Measurements from ENCODE around the gene ADGRV1. TPM values are rescaled to one million over a fixed set of nuclear protein-coding genes. Genes with fewer than 3 reads are reported as not detected.

Gene ADGRV1
- total RNA-seq, 4 donors from 2014 or later: 0.08 to 0.87 (median 0.41) TPM

GRCh38 chr5:91126448-91126847 is 567.9 kb downstream of the ADGRV1 start:
- no peak for TF ChIP-seq POLR2A (IDR thresholded peaks at IDR 0.05)
- TF ChIP-seq POLR2AphosphoS5 (IDR thresholded peaks at IDR 0.05): peak; percentile 97
- no peak for TF ChIP-seq EP300 (IDR thresholded peaks at IDR 0.05)
- ATAC-seq: peak; percentile 66
- Histone ChIP-seq H3K4me1 (peaks cover 19 to 83% (median 33%) of the 10 kb centered on the region in 3 donors), H3K4me3 (no peak overlapping the region), H3K27ac (peak overlapping the region in 3 of 4 donors; percentile 70 to 74 (median 71)), H3K27me3 (no peaks in the 10 kb centered on the region), H3K9me3 (no peaks in the 10 kb centered on the region), H3K36me3 (no peaks in the 10 kb centered on the region)
- 0 to 21% methylated on average over 1 of the region's 1 CpG for WGBS, 2 donors (ENCODE audit: low coverage in 1 of 2)

- no peaks in the 10 kb centered on the region for H3K36me3 ChIP-seq
- H3K27me3 ChIP-seq: no peaks in the 10 kb centered on the region
- H3K9me3 ChIP-seq: no peaks in the 10 kb centered on the region
- TF ChIP-seq EP300 (IDR thresholded peaks at IDR 0.05): no peak
- H3K4me1 ChIP-seq: peaks cover 19 to 79% (median 33%) of the 10 kb centered on the region in 3 donors
- no peak overlapping the region for H3K4me3 ChIP-seq
- H3K27ac ChIP-seq: peak overlapping the region in 3 of 4 donors; percentile 70 to 74 (median 71)
- WGBS, 2 donors (ENCODE audit: low coverage in 1 of 2): 81 to 92% methylated on average over 2 of the region's 2 CpGs
- ATAC-seq: no peak
These were observed 568.3 kb downstream of the ADGRV1 start for GRCh38 chr5:91126888-91127287.

DNA sequence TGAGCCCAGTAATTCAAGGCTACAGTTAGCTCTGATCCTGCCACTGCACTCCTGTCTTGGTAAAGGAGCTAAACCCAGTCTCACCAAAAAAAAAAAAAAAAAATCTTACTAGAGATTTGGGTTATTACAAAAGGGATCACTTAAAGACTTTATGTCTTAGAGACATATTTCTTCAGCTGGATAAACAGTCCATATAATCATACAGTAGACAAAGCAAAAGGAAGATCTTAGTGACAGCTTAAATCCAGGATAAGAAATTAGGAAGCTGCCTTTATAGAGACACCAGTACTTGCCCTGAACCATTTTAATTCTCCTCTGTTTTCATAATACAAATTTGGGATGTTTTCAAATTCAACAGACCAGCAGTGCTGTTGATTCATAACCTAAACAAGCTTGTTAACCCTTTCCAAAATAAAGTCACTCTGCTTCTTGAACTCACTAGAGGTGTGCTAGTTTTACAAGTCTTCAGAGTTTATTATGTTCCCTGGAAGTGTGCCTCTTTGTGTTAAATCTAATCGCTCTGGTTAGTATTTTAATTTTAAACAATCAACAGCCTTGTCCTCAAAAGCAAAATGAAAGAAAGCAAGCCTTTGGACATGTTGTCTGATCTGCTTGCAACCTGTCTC is 569.0 kb downstream of the ADGRV1 start:
- Histone ChIP-seq H3K27ac (peak overlapping the region; percentile 43 to 74 (median 70)), H3K27me3 (no peaks in the 10 kb centered on the region), H3K36me3 (no peaks in the 10 kb centered on the region), H3K9me3 (no peaks in the 10 kb centered on the region), H3K4me3 (no peak overlapping the region), H3K4me1 (peaks cover 19 to 72% (median 33%) of the 10 kb centered on the region in 3 donors)
- TF ChIP-seq POLR2A (IDR thresholded peaks at IDR 0.05) (no peak), POLR2AphosphoS5 (IDR thresholded peaks at IDR 0.05) (no peak), EP300 (IDR thresholded peaks at IDR 0.05) (no peak)
- TF ChIP-seq, protein P1, sequence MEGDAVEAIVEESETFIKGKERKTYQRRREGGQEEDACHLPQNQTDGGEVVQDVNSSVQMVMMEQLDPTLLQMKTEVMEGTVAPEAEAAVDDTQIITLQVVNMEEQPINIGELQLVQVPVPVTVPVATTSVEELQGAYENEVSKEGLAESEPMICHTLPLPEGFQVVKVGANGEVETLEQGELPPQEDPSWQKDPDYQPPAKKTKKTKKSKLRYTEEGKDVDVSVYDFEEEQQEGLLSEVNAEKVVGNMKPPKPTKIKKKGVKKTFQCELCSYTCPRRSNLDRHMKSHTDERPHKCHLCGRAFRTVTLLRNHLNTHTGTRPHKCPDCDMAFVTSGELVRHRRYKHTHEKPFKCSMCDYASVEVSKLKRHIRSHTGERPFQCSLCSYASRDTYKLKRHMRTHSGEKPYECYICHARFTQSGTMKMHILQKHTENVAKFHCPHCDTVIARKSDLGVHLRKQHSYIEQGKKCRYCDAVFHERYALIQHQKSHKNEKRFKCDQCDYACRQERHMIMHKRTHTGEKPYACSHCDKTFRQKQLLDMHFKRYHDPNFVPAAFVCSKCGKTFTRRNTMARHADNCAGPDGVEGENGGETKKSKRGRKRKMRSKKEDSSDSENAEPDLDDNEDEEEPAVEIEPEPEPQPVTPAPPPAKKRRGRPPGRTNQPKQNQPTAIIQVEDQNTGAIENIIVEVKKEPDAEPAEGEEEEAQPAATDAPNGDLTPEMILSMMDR (IDR thresholded peaks at IDR 0.05): no peak
- 11 to 25% methylated on average over 1 of the region's 1 CpG for WGBS, 2 donors (ENCODE audit: low coverage in 1 of 2)
- ATAC-seq: no peak

- WGBS, 2 donors (ENCODE audit: low coverage in 1 of 2): 50 to 70% methylated on average over 1 of the region's 1 CpG
- TF ChIP-seq POLR2AphosphoS5 (IDR thresholded peaks at IDR 0.05): no peak
- TF ChIP-seq, protein P1 (IDR thresholded peaks at IDR 0.05): no peak
- Histone ChIP-seq H3K27ac (peak overlapping the region in 3 of 4 donors; percentile 58 to 74 (median 70)), H3K36me3 (no peaks in the 10 kb centered on the region), H3K4me3 (no peak overlapping the region), H3K9me3 (no peaks in the 10 kb centered on the region), H3K27me3 (no peaks in the 10 kb centered on the region), H3K4me1 (peaks cover 19 to 62% (median 33%) of the 10 kb centered on the region in 3 donors)
- no peak for ATAC-seq
These were observed 570.0 kb downstream of the ADGRV1 start for GRCh38 chr5:91128604-91129003.

DNA sequence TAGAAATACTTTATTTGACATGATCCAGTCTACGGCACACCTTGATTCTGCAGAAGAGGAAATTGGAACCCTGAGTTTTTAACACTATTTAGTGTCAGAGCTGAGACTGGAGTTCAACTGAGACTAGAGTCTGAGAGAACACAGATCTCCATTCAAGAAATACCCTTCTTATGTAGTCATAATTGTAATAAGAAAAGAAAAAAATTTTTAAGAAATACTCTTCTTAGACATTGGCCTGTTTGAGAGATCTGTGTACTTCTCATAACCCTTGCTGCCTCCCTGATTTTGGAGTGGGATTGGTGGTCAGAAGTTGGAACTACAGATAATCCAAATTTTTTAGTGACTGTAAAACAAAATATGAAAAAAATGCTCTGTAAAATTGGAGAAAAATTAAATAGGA is 571.2 kb downstream of the ADGRV1 start:
- Histone ChIP-seq H3K9me3 (no peaks in the 10 kb centered on the region), H3K27me3 (no peaks in the 10 kb centered on the region), H3K36me3 (no peaks in the 10 kb centered on the region), H3K27ac (no peak overlapping the region), H3K4me1 (peaks cover 16 to 50% (median 33%) of the 10 kb centered on the region in 3 donors), H3K4me3 (no peak overlapping the region)
- WGBS, 2 donors (ENCODE audit: low coverage in 1 of 2): 95 to 100% methylated on average over 1 of the region's 1 CpG
- no peak for TF ChIP-seq POLR2AphosphoS5 (IDR thresholded peaks at IDR 0.05)
- TF ChIP-seq, protein P1 (IDR thresholded peaks at IDR 0.05): no peak
- TF ChIP-seq EP300 (IDR thresholded peaks at IDR 0.05): no peak
- no peak for TF ChIP-seq POLR2A (IDR thresholded peaks at IDR 0.05)
- ATAC-seq: no peak

- H3K36me3 ChIP-seq: no peaks in the 10 kb centered on the region
- no peaks in the 10 kb centered on the region for H3K27me3 ChIP-seq
- no peak overlapping the region for H3K4me3 ChIP-seq
- ATAC-seq: no peak
- H3K9me3 ChIP-seq: no peaks in the 10 kb centered on the region
- H3K4me1 ChIP-seq: peaks cover 16 to 40% (median 30%) of the 10 kb centered on the region in 3 donors
- no peak overlapping the region for H3K27ac ChIP-seq
- 96 to 100% methylated on average over 3 of the region's 3 CpGs for WGBS, 2 donors (ENCODE audit: low coverage in 1 of 2)
- TF ChIP-seq EP300 (IDR thresholded peaks at IDR 0.05) (no peak), POLR2AphosphoS5 (IDR thresholded peaks at IDR 0.05) (no peak), POLR2A (IDR thresholded peaks at IDR 0.05) (no peak)
- TF ChIP-seq, protein P1 (IDR thresholded peaks at IDR 0.05): no peak
These were observed 572.2 kb downstream of the ADGRV1 start for GRCh38 chr5:91130759-91131158.
